HG03432 (cell line): ENCODE data around the gene THY1.
A peak's percentile ranks its signal among the peaks of the same experiment; 100 is the strongest.
"Not testable (repeated sequence)": the region's sequence is repeated elsewhere in the genome, so short reads cannot be mapped to it uniquely, and the experiment has no call there.

ENCODE experiments used
- ATAC-seq: cut with Tn5 transposase; IDR thresholded peaks from one replicate; pipeline ENCODE4 v1.9.1; 2021; ENCODE audit warnings: mild to moderate bottlenecking, moderate library complexity; ENCODE audit not compliant: unreplicated experiment

Gene THY1

DNA sequence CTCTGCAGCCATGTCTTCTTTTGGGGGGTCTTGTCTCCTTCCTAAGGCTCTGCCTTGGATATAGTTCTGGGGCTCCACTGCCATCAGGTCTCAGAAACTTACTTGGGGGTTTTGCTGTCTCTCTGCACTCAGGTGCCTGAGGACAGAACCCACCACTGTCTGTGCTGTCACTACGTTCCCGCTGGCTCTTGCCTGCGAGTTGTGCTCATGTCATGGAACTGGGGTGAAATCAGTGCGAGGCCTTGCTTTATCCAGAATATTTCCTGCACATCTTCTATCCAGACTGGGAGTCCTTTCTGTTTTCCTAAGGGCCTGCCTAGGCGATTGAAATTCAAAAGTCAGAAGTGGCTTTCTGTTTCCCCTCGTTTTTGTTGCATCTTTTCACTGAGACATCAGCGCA, 34.9 kb downstream of the THY1 start:
- ATAC-seq: no peak

GRCh38 chr11:119384332-119384731, 38.6 kb downstream of the THY1 start:
- no peak for ATAC-seq

DNA sequence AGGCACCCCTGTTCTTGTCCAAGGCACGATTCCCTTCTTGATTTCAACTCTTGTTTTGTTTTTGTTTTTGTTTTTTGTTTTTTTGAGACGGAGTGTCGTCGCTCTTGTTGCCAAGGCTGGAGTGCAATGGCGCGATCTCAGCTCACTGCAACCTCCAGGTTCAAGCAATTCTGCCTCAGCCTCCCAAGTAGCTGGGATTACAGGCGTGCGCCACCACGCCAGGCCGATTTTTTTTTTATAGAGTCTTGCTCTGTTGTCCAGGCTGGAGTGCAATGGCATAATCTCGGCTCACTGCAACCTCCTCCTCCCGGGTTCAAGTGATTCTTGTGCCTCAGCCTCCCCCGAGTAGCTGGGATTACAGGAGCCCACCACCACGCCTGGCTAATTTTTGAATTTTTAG, 40.5 kb downstream of the THY1 start:
- ATAC-seq: not testable (repeated sequence)

GRCh38 chr11:119382101-119382500, 40.9 kb downstream of the THY1 start:
- ATAC-seq: no peak

DNA sequence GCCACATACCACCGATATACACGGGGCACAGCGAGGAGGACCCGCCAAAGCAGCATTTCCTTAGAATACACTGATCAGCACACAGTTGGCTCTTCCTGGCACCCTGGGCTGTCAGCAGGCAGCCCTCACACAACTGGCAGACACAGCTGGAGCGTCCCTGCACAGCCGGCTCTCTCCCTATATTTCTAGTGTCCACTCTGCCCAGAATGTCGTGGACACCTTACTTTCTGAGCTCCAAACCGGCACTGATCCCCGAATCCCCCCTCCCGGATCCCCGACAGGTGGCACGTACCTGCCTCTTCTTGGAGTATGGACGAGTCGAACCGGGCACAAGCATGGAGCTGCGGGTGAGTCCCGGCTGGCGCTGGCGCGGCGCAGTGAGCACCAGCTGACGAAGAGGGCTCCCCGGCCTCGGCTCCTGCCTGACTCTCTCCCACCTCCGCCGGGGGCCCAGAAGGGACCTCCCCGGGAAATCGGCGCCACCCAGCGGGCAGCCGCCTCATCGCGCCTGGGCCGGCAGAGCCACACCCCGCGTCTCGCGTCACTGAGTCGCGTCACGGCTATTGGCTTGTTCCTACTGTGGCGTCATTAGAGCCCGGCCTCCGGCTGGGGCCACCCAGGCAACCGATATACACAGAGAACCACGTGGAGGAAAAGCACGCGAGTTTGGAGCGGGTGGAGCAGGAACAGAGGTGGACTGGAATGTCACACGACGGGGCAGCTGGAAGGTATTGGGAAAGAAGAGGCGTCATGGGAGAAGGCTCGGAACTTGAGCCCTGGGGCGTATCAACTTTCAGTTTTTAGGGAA, 41.6 kb downstream of the THY1 start, which contains the start of gene USP2:
Gene USP2, minus strand, starts transcription at position 510 of the 808 bp plus-strand sequence. CDS start 8,210 bp downstream, outside the sequence.
- ATAC-seq: peak; percentile 99

- ATAC-seq: no peak
Measured at GRCh38 chr11:119380827-119381180, 42.2 kb downstream of the THY1 start.

DNA sequence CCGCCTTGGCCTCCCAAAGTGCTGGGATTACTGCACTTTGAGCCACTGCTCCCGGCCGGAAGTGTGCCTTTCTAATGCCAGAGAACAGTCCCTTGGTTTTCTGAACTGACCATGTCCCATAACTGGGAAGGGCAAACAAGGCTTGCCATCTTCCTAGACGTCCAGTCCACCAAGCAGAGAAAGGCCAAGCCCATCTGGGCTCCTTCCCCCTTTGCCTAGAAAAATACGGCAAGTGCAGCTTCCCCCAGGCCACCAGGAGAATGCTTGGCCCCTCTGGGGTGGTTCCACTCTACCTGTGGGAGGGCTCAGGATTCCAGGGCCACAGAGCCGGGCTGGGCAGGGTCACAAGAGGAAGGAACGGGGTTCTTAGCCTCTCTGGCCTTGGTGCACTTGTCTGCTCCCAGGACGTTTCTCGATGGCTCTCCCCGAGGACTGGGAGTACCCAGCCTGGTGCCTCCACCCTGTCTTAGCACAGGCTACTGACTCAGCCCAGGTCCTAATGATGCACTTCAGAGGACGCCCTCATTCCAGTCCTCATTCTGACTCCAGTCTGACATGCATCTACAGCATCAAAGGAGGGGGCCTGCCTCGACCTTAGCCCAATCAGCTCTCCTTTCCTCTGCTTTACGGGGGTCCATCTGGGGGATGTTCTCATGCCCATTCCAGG, 42.7 kb downstream of the THY1 start:
- no peak for ATAC-seq

DNA sequence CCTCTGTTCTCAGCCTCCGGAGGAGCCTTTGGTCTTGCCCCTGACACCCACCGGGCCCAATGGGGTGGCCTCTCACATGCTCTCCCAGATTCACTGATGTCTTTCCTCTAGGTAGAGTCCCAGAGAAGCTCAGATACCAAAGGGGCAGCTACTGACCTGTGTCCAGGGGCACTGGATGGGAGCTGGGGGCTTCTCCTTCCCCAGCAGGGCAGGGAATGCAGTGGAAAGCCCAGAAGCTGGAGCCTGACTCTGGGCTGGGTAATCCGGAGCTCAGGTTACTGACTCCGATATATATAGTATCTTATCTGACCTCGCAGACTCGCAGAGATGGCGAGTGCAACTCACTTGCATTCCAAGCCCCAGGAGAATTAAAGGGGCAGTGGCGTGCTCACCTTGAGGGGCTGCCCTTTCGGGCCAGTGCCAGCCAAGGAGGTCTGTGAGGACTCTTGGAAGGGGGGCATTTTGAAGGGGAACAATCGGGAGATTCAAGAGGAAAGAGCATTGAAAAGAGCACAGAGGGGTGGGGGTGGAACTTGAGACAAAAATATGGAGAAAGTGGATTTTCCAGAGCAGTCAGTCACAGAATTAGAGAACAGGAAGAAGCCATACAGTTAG, 44.0 kb downstream of the THY1 start:
- ATAC-seq: no peak

- no peak for ATAC-seq
Measured at GRCh38 chr11:119377961-119378667, 44.9 kb downstream of the THY1 start.

- ATAC-seq: no peak
Measured at GRCh38 chr11:119377112-119377901, 45.7 kb downstream of the THY1 start.

GRCh38 chr11:119376197-119376847, 46.6 kb downstream of the THY1 start:
- no peak for ATAC-seq

GRCh38 chr11:119375337-119376196, 47.4 kb downstream of the THY1 start:
- ATAC-seq: no peak

- no peak for ATAC-seq
Measured at GRCh38 chr11:119374632-119375336, 48.2 kb downstream of the THY1 start.

DNA sequence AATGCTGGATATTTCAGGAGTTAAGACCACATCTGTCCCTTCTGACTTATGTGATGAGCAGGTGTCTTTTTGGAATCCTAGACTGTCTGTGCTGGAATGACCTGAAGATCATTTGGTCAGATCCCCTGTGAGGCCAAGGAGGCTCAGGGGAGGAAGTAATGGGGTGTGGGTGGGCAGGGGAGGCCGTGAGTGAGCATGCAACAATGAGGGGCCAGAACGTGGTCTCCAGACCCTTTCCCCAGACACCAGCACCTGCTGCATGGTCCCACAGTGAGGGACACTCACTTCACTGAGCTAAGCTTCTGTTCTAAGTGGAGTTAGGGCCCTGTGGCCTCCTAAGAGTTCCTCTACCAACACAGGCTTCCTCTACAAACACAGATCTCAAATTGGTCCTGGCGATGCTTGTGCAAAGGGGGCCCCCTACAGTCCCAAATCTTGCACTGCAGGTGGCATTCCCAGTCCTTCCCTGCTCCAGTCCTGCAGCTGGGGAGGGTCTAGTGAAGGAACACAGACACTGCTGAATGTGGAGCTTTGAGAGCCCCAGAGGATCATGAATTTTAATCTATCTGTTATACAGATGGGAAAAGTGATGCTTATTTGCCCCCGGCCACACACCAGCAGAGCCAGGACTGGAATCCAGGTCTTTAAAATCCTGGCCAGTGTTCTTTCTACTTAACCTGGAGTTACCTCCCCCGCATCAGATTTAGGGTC, 48.9 kb downstream of the THY1 start:
- ATAC-seq: no peak

- no peak for ATAC-seq
Measured at GRCh38 chr11:119373059-119373920, 49.7 kb downstream of the THY1 start.

- ATAC-seq: no peak
Measured at GRCh38 chr11:119372260-119373058, 50.5 kb downstream of the THY1 start.
